Urinary bladder (tissue), 4 donors: ENCODE measurements around the gene ATOSB. TPM values are rescaled to one million over a fixed set of nuclear protein-coding genes. Genes with fewer than 3 reads are reported as not detected.
A peak's percentile ranks its signal among the peaks of the same experiment; 100 is the strongest.
"Not testable (repeated sequence)": the region's sequence is repeated elsewhere in the genome, so short reads cannot be mapped to it uniquely, and the experiment has no call there.

Source experiments
- DNase-seq: peaks from one replicate; pipeline ENCODE4 v3.0.0-alpha.2; 2015; ENCODE audit errors: extremely low spot score
- H3K27ac ChIP-seq: one replicate; pipeline ENCODE4 v1.5.1; 2013; ENCODE audit warnings: low read depth, mild to moderate bottlenecking, moderate library complexity
- H3K36me3 ChIP-seq: one replicate; pipeline ENCODE4 v1.6.1; 2013; ENCODE audit warnings: mild to moderate bottlenecking, moderate library complexity; ENCODE audit not compliant: insufficient read depth
- H3K4me1 ChIP-seq: one replicate; pipeline ENCODE4 v1.6.1; 2013; ENCODE audit warnings: mild to moderate bottlenecking, moderate library complexity; ENCODE audit not compliant: insufficient read depth
- H3K4me3 ChIP-seq: one replicate; pipeline ENCODE4 v1.5.1; 2013; ENCODE audit warnings: low read depth, low read length
- WGBS: extraction: QIAGEN DNeasy Blood & Tissue Kit; methylation state at CpG from one replicate; pipeline ENCODE4 v1.1.7; 2013; 5-methylcytosine and 5-hydroxymethylcytosine counted together
- polyA plus RNA-seq: library from polyadenylated mRNA; stranded (reverse); fragments of 200-250 nt; gene quantifications from one replicate; pipeline ENCODE4 v1.2.3, GENCODE V29; 2013
- total RNA-seq: library from RNA; depleted of rRNA; stranded (reverse); fragments of >200 nt; gene quantifications from one replicate; pipeline ENCODE4 v1.2.3, GENCODE V29; 2014
- donor health status: healthy with polysubstance abuse.
- donor health status: healthy.

Gene ATOSB, protein sequence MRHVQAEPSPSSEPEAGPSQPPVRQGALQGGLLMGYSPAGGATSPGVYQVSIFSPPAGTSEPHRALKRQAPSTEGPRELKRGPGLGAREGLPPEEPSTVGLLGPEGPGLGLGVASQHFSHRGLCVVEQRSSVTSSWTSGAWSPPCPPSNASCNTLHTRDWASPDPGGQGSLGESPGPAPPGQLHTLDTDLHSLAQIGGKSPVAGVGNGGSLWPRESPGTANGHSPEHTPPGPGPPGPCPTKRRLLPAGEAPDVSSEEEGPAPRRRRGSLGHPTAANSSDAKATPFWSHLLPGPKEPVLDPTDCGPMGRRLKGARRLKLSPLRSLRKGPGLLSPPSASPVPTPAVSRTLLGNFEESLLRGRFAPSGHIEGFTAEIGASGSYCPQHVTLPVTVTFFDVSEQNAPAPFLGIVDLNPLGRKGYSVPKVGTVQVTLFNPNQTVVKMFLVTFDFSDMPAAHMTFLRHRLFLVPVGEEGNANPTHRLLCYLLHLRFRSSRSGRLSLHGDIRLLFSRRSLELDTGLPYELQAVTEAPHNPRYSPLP
- total RNA-seq (6.0 TPM), polyA plus RNA-seq (18.7 TPM)

- Histone ChIP-seq H3K4me3 (peak within 1 kb of the TSS; percentile 42), H3K36me3 (no peaks in the 10 kb centered on the region), H3K4me1 (no peaks in the 10 kb centered on the region), H3K27ac (peak within 1 kb of the TSS; percentile 81)
- under 1% methylated on average over 54 of the region's 54 CpGs for WGBS
- DNase-seq, result peak; percentile 96
Measured at GRCh38 chr9:35115680-35116538, at the start of gene ATOSB. Gene ATOSB, minus strand, starts transcription at chr9:35115862. Its CDS starts 7,588 bp downstream, at chr9:35108274.

- H3K27ac ChIP-seq, result no peak overlapping the region
- no peaks in the 10 kb centered on the region for H3K4me1 ChIP-seq
- H3K4me3 ChIP-seq, result no peak overlapping the region
- WGBS, result 70% methylated on average over 3 of the region's 3 CpGs
- no peak for DNase-seq
- peaks cover 2% of the 10 kb centered on the region for H3K36me3 ChIP-seq
Measured at GRCh38 chr9:35164711-35165110, 49.0 kb upstream of the ATOSB start.

GRCh38 chr9:35163413-35163812 is 47.8 kb upstream of the ATOSB start:
- H3K4me3 ChIP-seq, result no peak overlapping the region
- WGBS, result 82% methylated on average over 3 of the region's 3 CpGs
- H3K4me1 ChIP-seq, result no peaks in the 10 kb centered on the region
- H3K27ac ChIP-seq, result no peak overlapping the region
- H3K36me3 ChIP-seq, result no peaks in the 10 kb centered on the region
- no peak for DNase-seq

GRCh38 chr9:35162605-35163315 is 47.1 kb upstream of the ATOSB start:
- no peak for DNase-seq
- Histone ChIP-seq H3K27ac (peak overlapping the region; percentile 90), H3K4me3 (peak overlapping the region; percentile 85), H3K36me3 (no peaks in the 10 kb centered on the region), H3K4me1 (no peaks in the 10 kb centered on the region)
- 26% methylated on average over 11 of the region's 11 CpGs for WGBS

GRCh38 chr9:35161713-35162604 is 46.3 kb upstream of the ATOSB start, which contains the start of gene UNC13B:
Gene UNC13B, plus strand, starts transcription at chr9:35162009. Its CDS starts 275 bp downstream, at chr9:35162284.
- peak within 1 kb of the TSS; percentile 85 for H3K4me3 ChIP-seq
- peak; percentile 86 for DNase-seq
- H3K4me1 ChIP-seq, result no peaks in the 10 kb centered on the region
- no peaks in the 10 kb centered on the region for H3K36me3 ChIP-seq
- WGBS, result under 1% methylated on average over 70 of the region's 70 CpGs
- peak within 1 kb of the TSS; percentile 90 for H3K27ac ChIP-seq

DNA sequence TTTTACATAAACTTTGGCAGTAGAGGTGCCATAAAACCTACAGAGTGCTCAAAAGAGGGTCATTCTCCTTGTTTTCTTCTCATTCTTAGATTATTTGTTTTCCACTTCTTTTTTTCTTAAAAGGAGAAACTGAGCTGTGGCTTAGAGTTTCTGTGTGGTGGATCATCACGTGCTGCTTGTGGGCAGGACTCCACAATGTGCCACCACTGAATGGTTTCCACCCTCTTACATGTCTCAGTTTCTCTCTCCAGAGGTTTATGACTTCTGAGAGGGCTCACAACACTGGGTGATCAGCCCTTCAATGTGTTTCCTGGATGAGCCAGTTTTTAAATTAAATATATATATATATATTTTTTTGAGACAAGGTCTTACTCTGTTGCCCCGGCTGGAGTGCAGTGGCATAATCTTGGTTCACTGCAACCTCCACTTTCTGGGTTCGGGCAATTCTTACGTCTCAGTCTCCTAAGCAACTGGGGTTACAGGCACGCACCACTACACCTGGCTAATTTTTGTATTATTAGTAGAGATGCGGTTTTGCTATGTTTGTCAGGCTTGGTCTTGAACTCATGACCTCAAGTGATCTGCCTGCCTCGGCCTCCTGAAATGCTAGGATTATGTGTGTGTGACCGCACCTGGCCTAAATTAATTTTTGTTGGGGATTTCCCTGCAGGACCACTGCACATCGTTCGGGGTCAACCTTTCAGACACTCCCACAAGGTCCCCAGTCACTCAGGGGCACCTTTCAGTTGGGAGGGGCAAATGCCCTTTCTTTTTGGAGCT is 43.0 kb upstream of the ATOSB start:
- 90% methylated on average over 10 of the region's 10 CpGs for WGBS
- Histone ChIP-seq H3K4me3 (no peak overlapping the region), H3K27ac (no peak overlapping the region)

DNA sequence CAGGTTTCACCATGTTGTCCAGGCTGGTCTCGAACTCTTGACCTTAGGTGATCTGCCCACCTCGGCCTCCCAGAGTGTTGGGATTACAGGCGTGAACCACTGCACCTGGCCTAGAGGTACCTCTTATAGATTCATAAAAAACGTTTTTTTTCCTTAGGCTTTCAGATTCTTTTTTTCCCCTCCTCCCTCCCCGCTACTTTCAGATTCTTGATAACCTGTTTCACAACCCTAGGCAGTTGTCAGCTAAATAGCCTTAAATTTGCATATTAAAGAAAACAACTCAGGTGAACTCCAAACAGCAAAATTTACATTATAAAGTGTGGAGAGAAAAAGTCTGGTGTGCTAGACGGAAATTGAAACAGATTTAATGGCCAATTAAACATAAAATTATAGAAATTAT is 42.2 kb upstream of the ATOSB start:
- not testable (repeated sequence) for H3K36me3 ChIP-seq, H3K4me1 ChIP-seq, H3K4me3 ChIP-seq, DNase-seq, H3K27ac ChIP-seq
- 51% methylated on average over 6 of the region's 6 CpGs for WGBS

More for the DNA sequence above, 43.0 kb upstream of the ATOSB start:
- no peak for DNase-seq
- Histone ChIP-seq H3K4me1 (no peaks in the 10 kb centered on the region), H3K36me3 (no peaks in the 10 kb centered on the region)

- Histone ChIP-seq H3K36me3 (no peaks in the 10 kb centered on the region), H3K4me3 (no peak overlapping the region), H3K27ac (no peak overlapping the region), H3K4me1 (no peaks in the 10 kb centered on the region)
- no peak for DNase-seq
Measured at GRCh38 chr9:35156781-35157180, 41.1 kb upstream of the ATOSB start.

GRCh38 chr9:35152926-35153325 is 37.3 kb upstream of the ATOSB start:
- no peak for DNase-seq
- H3K4me1 ChIP-seq, result no peaks in the 10 kb centered on the region
- no peak overlapping the region for H3K4me3 ChIP-seq
- WGBS, result 86% methylated on average over 9 of the region's 9 CpGs
- H3K36me3 ChIP-seq, result no peaks in the 10 kb centered on the region
- H3K27ac ChIP-seq, result no peak overlapping the region

GRCh38 chr9:35147941-35148563 is 32.4 kb upstream of the ATOSB start:
- H3K36me3 ChIP-seq, DNase-seq, H3K27ac ChIP-seq, H3K4me3 ChIP-seq, H3K4me1 ChIP-seq: not testable (repeated sequence)
- WGBS, result 78% methylated on average over 5 of the region's 5 CpGs

DNA sequence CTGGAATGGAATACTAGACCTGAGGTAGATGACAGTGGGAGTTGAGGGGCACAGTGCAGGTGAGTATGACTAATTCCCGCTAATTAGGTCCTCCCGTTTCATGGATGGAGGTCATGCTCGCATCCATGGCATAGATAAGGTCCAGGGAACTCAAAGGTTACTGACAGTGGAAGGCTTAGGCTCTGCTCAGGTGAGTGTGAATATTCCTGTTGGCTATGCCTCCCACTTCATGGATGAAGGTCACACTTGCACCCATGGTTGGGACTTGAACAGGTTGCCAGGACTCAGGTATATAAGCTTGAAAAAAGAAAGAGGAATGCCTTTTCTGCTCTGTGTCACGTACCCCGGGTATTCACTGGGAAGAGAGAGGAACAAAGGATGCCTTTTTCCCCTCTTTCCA is 26.4 kb upstream of the ATOSB start:
- DNase-seq, result no peak
- Histone ChIP-seq H3K4me3 (no peak overlapping the region), H3K36me3 (no peaks in the 10 kb centered on the region), H3K4me1 (no peaks in the 10 kb centered on the region), H3K27ac (no peak overlapping the region)
- whole genome bisulfite sequencing, result 91% methylated on average over 5 of the region's 5 CpGs
